GM18873 (cell line): Measurements from ENCODE around the gene NKAPD1.

Experiments used
- ATAC-seq: cut with Tn5 transposase; IDR thresholded peaks from one replicate; pipeline ENCODE4 v1.9.1; 2021; ENCODE audit warnings: mild to moderate bottlenecking, moderate library complexity, moderate number of reproducible peaks; ENCODE audit not compliant: unreplicated experiment, low FRiP score

Gene NKAPD1

DNA sequence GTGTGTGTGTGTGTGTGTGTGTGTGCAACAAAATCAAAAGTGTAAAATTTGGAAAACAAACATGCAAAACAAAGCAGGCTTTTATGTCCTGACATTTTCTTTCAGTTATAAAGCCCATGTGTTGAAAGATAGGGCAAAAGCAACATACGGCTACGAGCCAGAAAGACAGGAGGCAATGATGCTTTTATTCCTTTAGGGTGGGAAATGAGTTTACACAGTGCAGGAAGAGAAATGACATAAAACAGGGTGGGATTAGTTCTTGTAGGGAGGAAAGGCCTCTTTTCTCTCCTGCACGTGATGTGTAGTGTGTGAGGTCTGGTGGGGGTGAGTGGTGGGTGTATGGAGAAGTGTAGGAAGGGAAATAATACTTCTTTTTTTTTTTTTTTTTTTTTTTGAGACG, 60.4 kb downstream of the NKAPD1 start:
- no peak for ATAC-seq
